Measurements from ENCODE around the gene SLC16A14. TPM values are rescaled to one million over a fixed set of nuclear protein-coding genes. Genes with fewer than 3 reads are reported as not detected.

Gene SLC16A14
- polyA plus RNA-seq, 3 donors: not detected

DNA sequence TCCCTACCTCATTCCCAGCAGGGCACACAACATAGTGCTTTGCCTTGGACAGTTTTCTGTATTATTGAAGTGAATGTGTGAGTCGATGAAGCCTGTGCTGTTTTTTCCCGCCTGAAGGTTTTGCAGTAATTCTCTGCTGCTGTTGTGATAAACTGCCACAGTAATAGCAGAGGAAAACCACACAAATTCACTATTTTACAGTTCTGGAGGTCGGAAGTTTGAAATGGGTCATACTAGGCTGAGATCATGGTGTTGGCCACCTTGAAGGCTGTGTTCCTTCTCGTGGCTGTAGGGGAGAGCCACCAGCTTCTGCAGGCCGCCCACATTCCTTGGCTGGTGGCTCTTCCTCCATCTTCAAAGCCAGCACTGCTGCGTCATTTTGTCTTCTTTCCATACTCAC is 678 bp upstream of the SLC16A14 start:
- Mint-ChIP-seq H3K27me3 (ENCODE audit: low read depth in 3 of 3) (peaks cover 21 to 34% (median 24%) of the 10 kb centered on the region in 3 donors), H3K36me3 (peaks cover 0 to 1% of the 10 kb centered on the region in 2 donors), H3K4me3 (peak overlapping the region; percentile 3 to 40), H3K9me3 (peaks cover 0 to 12% (median 3%) of the 10 kb centered on the region in 7 donors), H3K4me1 (peaks cover 21% of the 10 kb centered on the region), H3K27ac (no peak overlapping the region)
- H2AFZ ChIP-seq (ENCODE audit: insufficient read depth, low read depth, low read length, poor library complexity, severe bottlenecking): no peak overlapping the region
- no peaks in the 10 kb centered on the region for H4K20me1 ChIP-seq (ENCODE audit: insufficient read depth, low read length)
- no peak overlapping the region for H3K4me2 ChIP-seq (replicated peaks; ENCODE audit: extremely low read depth, low read length, poor library complexity, severe bottlenecking)
- no peak overlapping the region for H3K9ac ChIP-seq (ENCODE audit: insufficient read depth, low read length, poor library complexity, severe bottlenecking)
- no peaks in the 10 kb centered on the region for H3K79me2 ChIP-seq (ENCODE audit: insufficient read depth, low read length)
- TF ChIP-seq, protein P1, sequence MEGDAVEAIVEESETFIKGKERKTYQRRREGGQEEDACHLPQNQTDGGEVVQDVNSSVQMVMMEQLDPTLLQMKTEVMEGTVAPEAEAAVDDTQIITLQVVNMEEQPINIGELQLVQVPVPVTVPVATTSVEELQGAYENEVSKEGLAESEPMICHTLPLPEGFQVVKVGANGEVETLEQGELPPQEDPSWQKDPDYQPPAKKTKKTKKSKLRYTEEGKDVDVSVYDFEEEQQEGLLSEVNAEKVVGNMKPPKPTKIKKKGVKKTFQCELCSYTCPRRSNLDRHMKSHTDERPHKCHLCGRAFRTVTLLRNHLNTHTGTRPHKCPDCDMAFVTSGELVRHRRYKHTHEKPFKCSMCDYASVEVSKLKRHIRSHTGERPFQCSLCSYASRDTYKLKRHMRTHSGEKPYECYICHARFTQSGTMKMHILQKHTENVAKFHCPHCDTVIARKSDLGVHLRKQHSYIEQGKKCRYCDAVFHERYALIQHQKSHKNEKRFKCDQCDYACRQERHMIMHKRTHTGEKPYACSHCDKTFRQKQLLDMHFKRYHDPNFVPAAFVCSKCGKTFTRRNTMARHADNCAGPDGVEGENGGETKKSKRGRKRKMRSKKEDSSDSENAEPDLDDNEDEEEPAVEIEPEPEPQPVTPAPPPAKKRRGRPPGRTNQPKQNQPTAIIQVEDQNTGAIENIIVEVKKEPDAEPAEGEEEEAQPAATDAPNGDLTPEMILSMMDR (IDR thresholded peaks at IDR 0.05): no peak
- no peak overlapping the region for H3K4me3 ChIP-seq (replicated peaks in 1 of 3; ENCODE audit: low read depth in 2 of 3, low read length in 3 of 3)
- peaks cover 2 to 16% of the 10 kb centered on the region in 2 donors for H3K27me3 ChIP-seq (ENCODE audit: control insufficient read depth in 2 of 2, insufficient read depth in 2 of 2, low read length in 2 of 2)
- peaks cover 21 to 24% of the 10 kb centered on the region in 2 donors for H3K4me1 ChIP-seq (ENCODE audit: control insufficient read depth in 1 of 2, insufficient read depth in 2 of 2, low read length in 2 of 2)
- WGBS (ENCODE audit: insufficient coverage): 100% methylated on average over 1 of the region's 6 CpGs
- no peaks in the 10 kb centered on the region for H3K36me3 ChIP-seq (replicated peaks in 1 of 2; ENCODE audit: control insufficient read depth in 1 of 2, insufficient read depth in 2 of 2, low read length in 2 of 2)
- intact Hi-C loops (cut with micrococcal nuclease): no loop called here
- no peaks in the 10 kb centered on the region for H3K9me3 ChIP-seq (replicated peaks in 1 of 2; ENCODE audit: control insufficient read depth in 1 of 2, insufficient read depth in 1 of 2, low read length in 2 of 2)
- H3K27ac ChIP-seq (ENCODE audit: low read depth in 1 of 2, low read length in 2 of 2): no peak overlapping the region
- DNase-seq: no peak

DNA sequence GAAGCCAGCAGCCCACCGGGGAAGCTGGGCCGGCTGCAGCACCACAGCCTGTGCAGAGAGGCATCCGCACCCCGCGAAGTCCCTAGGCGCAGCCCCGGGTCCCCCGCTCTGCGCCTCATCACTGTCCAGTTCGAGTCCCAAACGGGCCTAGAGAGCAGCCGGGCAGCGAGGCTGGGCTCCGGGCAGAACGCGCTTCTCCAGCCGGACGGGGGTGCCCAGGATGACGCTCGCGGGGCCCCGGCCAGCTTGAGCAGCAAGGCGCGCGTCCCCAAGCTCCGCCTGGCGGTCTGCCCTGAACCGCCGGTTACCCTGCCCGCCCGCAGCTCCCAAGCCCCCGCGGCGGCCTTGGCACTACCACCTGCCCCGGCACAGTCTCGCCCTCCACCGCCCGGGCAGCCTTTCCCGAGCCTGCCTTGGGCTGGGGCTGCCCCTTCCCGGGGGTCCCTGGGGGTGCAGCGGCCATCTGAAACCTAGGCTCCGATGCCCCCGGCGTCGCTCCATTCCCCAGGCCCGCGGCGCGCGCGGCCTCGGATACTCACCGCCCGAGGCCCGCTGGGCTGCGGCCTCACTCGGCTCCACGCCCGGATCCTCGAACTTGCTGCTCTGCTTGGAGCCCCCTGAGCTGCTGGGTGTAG is 591 bp downstream of the SLC16A14 start:
- peak overlapping the region; percentile 87 to 96 for H3K4me3 Mint-ChIP-seq
- Histone ChIP-seq H3K79me2 (ENCODE audit: insufficient read depth, low read length) (no peaks in the 10 kb centered on the region), H3K4me2 (replicated peaks; ENCODE audit: extremely low read depth, low read length, poor library complexity, severe bottlenecking) (peak overlapping the region; percentile 86), H4K20me1 (ENCODE audit: insufficient read depth, low read length) (no peaks in the 10 kb centered on the region), H3K36me3 (replicated peaks in 1 of 2; ENCODE audit: control insufficient read depth in 1 of 2, insufficient read depth in 2 of 2, low read length in 2 of 2) (no peaks in the 10 kb centered on the region), H3K4me3 (replicated peaks in 1 of 3; ENCODE audit: low read depth in 2 of 3, low read length in 3 of 3) (peak overlapping the region; percentile 42 to 70 (median 43)), H3K9ac (ENCODE audit: insufficient read depth, low read length, poor library complexity, severe bottlenecking) (peak overlapping the region; percentile 64), H3K9me3 (replicated peaks in 1 of 2; ENCODE audit: control insufficient read depth in 1 of 2, insufficient read depth in 1 of 2, low read length in 2 of 2) (no peaks in the 10 kb centered on the region), H3K27ac (ENCODE audit: low read depth in 1 of 2, low read length in 2 of 2) (no peak overlapping the region), H3K27me3 (ENCODE audit: control insufficient read depth in 2 of 2, insufficient read depth in 2 of 2, low read length in 2 of 2) (peaks cover 2 to 16% of the 10 kb centered on the region in 2 donors), H3K4me1 (ENCODE audit: control insufficient read depth in 1 of 2, insufficient read depth in 2 of 2, low read length in 2 of 2) (peaks cover 21 to 24% of the 10 kb centered on the region in 2 donors), H2AFZ (ENCODE audit: insufficient read depth, low read depth, low read length, poor library complexity, severe bottlenecking) (peak overlapping the region; percentile 86)
- intact Hi-C loops (cut with micrococcal nuclease): no loop called here
- H3K27me3 Mint-ChIP-seq (ENCODE audit: low read depth in 3 of 3): peaks cover 24 to 34% (median 24%) of the 10 kb centered on the region in 3 donors
- DNase-seq: peak; percentile 8 to 19 (median 17)
- TF ChIP-seq, protein P1 (IDR thresholded peaks at IDR 0.05): no peak
- under 1% methylated on average over 60 of the region's 60 CpGs for WGBS (ENCODE audit: insufficient coverage)
- H3K36me3 Mint-ChIP-seq: peaks cover 0 to 1% of the 10 kb centered on the region in 2 donors
- no peak overlapping the region for H3K27ac Mint-ChIP-seq
- H3K9me3 Mint-ChIP-seq: peaks cover 0 to 12% (median 3%) of the 10 kb centered on the region in 7 donors
- peaks cover 21% of the 10 kb centered on the region for H3K4me1 Mint-ChIP-seq

Measured in CD14-positive monocyte (primary cell).